Activated T-cell treated with anti-CD3 and anti-CD28 coated beads, Interleukin-2, amount 50 U/mL, for 4 hours (primary cell): ENCODE results near the gene REG1B. TPM values are rescaled to one million over a fixed set of nuclear protein-coding genes. Genes with fewer than 3 reads are reported as not detected.

ENCODE experiments used
- ATAC-seq, 2 donors: fragments of 200-7000 bp; cut with Tn5 transposase; one replicate each; pipeline ENCODE4 v1.10.0; 2021
- DNase-seq: peaks from one replicate; pipeline ENCODE4 v3.0.0-alpha.2; 2020
- H3K27me3 Mint-ChIP-seq: one replicate; pipeline ENCODE4 v1.8.0; 2021; ENCODE audit warnings: low read depth, mixed read lengths
- H3K36me3 Mint-ChIP-seq: one replicate; pipeline ENCODE4 v1.8.0; 2022; ENCODE audit warnings: mixed read lengths; ENCODE audit not compliant: insufficient read depth
- H3K4me1 Mint-ChIP-seq: one replicate; pipeline ENCODE4 v1.8.0; 2021; ENCODE audit warnings: low read depth, mixed read lengths
- H3K4me3 Mint-ChIP-seq: one replicate; pipeline ENCODE4 v1.8.0; 2021; ENCODE audit warnings: mild to moderate bottlenecking, moderate library complexity, mixed read lengths
- H3K9me3 Mint-ChIP-seq: one replicate; pipeline ENCODE4 v1.8.0; 2021; ENCODE audit warnings: mixed read lengths
- total RNA-seq, 3 donors: library from RNA; stranded (reverse); gene quantifications; one replicate each; pipeline ENCODE4 v1.2.1, GENCODE V29; 2021

REG1B gene
- total RNA-seq, 3 donors from 2014 or later: 1.7 to 3.8 (median 1.7) TPM

- Mint-ChIP-seq H3K4me3 (no peak overlapping the region), H3K27me3 (no peaks in the 10 kb centered on the region), H3K36me3 (no peaks in the 10 kb centered on the region), H3K9me3 (peaks cover 5% of the 10 kb centered on the region), H3K4me1 (no peaks in the 10 kb centered on the region)
- DNase-seq (no peak), ATAC-seq (no peak)
Measured at GRCh38 chr2:79039944-79040343, 47.8 kb downstream of the REG1B start.

Other genes with a start within 250 kb of the REG1B start
- under 1 TPM in 2 of 3 donors, not detected in 1; 0.28 to 0.43 TPM for gene REG3G, start 62.3 kb downstream of the REG1B start, total RNA-seq
- gene REG1A, start 32.5 kb upstream of the REG1B start, total RNA-seq: 1 to 10 TPM; 2.3 to 7.6 (median 5.3) TPM
- under 1 TPM in 1 of 3 donors, not detected in 2; 0.41 TPM for gene REG3A, start 71.8 kb upstream of the REG1B start, total RNA-seq